Cerebellar nuclear complex (tissue), 1 donor: ENCODE measurements around the gene SP7.
A peak's percentile ranks its signal among the peaks of the same experiment; 100 is the strongest.
"Not testable (repeated sequence)": the region's sequence is repeated elsewhere in the genome, so short reads cannot be mapped to it uniquely, and the experiment has no call there.

Experiments used
- DNase-seq, 2 experiments: peaks; one replicate each; lab custom pipeline; 2025; lab: John Stamatoyannopoulos, UW

Gene SP7

GRCh38 chr12:53346491-53346890 lies 10.3 kb upstream of the SP7 start:
- DNase-seq = no peak

DNA sequence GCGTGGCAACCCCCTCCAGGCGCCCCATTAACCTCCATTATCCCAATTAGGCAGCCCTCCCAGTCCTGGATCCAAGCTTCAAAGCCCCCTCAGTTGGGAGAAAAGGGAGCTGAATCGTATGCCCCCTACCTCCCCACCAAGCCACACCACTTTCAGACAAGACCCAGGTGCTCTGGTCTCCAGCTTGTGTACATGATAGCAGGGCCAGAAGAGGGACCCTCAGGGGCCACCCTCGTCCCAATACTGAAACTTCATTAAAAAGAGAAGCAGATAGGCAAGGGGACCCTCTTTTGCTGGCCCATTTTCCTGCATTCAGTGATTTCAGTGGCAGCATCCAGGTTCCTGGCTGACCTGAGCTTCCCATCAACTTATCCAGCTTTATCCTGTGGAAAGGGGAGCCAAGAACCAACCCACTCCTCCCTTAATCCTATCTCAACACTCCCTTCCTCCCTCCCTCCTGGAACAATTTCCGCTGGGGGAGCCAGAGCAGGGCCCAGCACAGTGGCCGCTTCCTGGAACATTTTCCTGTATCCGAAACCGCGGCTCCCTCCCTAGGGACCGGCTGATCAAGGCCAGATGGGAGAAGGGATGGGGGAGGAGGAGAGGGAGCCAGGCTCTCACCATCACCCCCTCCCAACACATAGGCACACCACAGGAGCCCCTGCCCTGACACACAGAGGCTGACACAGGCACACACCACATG lies 9.5 kb upstream of the SP7 start:
- DNase-seq = no peak

DNA sequence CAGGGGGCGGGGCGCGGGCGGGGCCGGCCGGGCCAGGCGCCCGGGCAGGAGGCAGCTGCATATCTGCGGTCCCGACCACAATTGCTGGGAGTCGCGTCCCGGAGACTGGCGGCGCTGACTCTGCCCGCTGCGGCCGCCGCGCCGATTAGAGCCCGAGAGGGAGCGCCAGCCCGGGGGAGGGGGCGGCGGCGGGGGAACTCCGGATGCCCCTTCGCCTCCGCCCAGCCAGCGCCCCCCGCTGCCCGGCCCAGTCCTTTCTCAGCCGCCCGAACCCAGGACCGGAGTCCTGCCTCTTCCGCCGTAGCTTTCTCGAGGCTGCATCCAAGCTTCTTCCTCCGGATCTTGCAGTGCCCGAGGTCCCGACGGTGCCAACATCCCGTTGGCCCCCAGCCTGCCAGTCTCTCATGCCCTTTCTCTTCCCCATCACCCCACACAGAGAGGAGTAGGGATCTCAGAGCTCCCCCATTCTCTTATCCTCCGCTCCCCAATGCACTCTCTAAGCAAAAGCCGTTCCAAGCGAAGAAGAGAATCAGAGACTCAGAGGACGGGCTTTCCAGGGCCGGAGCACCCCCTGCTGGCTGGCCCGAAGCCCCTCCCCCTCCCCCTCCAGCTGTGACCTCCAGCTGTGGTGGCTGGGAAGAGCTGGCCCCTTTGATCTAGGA lies 8.8 kb upstream of the SP7 start:
- DNase-seq = no peak

- no peak for DNase-seq
Measured at GRCh38 chr12:53344487-53344823, 8.3 kb upstream of the SP7 start.

GRCh38 chr12:53343969-53344368 lies 7.8 kb upstream of the SP7 start:
- DNase-seq = no peak

- no peak for DNase-seq
Measured at GRCh38 chr12:53343449-53343848, 7.3 kb upstream of the SP7 start.

DNA sequence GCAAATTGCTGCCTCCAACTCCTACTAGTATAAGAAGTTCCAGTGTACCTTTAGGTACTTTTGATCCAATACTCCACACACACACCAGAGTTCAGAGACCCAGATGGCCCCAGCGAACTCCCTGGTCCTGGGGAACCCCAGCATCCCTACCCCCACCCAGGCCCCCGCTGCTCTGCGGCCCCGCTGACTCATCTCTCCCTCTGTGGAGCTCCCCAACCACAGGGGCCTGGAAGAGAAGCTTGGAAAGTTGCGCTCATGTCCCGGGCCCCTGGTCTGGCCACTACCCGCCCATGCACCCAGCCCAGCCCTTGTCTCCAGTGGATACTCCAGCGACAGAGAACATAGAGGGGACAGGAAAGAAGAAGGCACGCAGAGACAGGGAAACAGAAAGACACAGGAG lies 4.2 kb upstream of the SP7 start:
- no peak for DNase-seq

DNA sequence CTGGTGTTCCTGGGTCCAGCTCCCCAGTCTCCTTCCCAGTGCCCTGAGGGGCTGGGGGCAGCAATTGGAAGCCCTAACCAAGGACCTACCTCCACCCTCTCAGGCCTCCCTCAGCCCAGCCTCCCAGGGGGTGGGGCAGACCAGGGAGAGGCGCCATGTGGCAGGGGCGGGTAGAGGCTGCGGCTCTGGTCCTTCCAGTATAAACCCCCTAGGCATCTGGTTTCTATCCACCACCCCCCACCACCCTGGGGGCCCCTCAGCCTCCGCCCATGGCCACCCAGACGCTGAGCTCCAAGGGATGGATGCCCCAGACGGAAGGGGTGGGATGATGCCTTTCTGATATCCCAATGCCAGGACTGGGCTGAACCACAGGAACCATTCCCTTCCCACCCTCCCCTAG lies 2.8 kb upstream of the SP7 start:
- no peak for DNase-seq

GRCh38 chr12:53338017-53338416 lies 1.9 kb upstream of the SP7 start:
- no peak for DNase-seq

GRCh38 chr12:53334822-53335221 lies 1.3 kb downstream of the SP7 start:
- no peak for DNase-seq

DNA sequence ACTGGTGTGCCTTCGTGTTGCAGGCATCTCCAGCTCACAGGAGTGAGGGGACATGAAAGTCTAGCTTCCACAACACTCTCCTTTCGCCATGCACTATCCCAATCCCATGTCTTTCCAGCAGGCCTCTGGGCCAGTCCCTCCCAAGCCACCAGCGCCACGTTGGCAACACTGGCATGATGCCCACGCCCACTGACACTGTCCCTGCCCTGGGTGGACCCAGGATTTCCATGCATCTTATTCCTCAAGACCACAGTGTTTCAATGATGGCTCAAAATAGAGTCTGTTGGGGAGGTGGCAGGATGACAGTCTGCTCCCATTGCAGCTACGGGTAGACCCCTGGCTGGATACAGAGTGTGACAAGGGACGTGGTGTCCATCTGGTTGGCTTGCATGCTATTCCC lies 2.3 kb downstream of the SP7 start:
- no peak for DNase-seq

DNA sequence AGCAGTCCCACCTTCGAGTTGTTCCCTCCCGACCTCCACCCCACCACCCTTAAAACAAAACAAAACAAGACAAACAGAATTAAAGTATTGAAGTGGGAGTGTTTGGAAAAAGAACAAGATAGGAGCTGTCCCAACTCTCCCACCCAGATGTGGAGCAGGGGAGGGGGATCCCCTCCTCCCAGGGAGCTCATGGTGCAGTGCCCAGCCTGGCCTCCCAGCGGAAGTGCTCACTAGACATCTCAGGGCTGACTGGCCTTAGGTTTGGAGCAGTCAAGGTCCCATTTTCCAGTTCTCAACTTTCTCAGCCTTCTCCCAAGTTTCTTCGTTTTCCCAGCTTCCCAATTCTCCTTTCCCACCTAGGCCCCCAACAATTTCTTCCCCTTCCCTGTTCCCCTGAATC lies 2.9 kb downstream of the SP7 start:
- DNase-seq = no peak

DNA sequence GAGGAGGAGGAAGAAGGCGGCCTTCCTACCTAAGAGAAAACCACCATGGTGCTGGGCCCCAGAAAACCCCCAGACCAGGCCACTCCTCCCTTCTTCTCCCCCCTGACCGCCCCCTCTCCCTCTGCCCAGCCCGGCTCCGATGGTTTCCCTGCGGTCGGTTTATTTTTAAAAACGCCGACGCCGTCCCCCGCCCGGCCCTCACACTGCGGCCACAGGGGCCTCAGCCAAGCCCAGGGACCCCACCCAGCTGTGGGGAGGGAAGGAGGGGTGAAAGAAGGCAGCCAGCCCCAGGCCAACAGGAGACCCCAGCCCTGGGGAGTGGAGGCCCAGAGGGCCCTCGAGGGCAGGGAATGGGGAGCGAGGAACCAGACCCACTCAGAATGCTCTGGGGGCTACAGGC lies 3.4 kb downstream of the SP7 start:
- DNase-seq = no peak

- DNase-seq = not testable (repeated sequence)
Measured at GRCh38 chr12:53332339-53332738, 3.8 kb downstream of the SP7 start.

GRCh38 chr12:53330671-53331070 lies 5.5 kb downstream of the SP7 start:
- DNase-seq = no peak

DNA sequence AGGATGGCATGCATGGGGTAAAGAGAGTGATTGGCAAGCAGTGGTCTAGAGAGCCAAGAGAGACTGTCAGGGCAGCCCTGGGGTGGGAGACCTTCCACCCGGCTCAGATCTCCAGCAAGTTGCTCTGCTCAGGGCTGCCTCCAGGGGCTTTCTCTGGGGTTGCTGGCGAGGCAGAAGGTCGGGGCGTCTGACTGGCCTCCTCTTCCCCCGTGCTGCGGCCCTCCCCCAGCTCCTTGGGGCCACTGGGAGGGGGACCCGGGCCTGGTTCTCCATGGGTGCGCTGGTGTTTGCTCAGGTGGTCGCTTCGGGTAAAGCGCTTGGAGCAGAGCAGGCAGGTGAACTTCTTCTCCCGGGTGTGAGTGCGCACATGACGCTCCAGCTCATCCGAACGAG lies 8.1 kb downstream of the SP7 start:
- no peak for DNase-seq

GRCh38 chr12:53327435-53328042 lies 8.6 kb downstream of the SP7 start:
- no peak for DNase-seq

- DNase-seq = no peak
Measured at GRCh38 chr12:53326460-53327185, 9.5 kb downstream of the SP7 start.

DNA sequence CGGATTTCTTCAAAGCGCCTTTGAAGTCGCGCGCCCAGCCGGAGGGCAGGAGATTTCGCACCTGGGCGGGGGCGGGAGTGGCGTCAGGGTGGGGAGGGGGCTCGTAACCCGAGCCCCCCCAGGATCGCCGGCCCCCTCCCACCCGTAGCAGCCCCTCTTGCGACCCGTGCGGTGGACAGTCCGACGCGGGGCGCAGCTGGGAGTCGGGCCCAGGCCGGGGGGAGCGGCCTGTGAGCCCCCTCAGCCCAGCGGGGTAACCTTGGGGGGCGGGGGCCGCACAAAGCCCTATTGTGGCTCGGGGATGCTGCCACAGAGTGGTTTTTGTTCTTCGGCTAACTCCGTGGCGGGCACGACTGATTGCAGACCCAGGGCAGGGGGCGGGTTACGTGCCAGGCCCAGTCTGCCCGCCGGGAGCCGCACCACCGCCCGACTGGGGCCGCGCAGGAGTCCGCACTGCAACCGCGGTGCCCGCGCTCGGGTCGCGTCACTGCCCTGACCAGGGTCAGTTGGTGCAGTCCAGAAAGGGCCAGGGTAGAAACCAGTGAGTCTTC lies 10.6 kb downstream of the SP7 start:
- no peak for DNase-seq

- peak in 1 of 2 experiments; percentile 47 for DNase-seq
Measured at GRCh38 chr12:53324779-53325510, 11.2 kb downstream of the SP7 start.

GRCh38 chr12:53324113-53324778 lies 11.9 kb downstream of the SP7 start:
- DNase-seq = no peak
